HFF-Myc (cell line): Measurements from ENCODE around the gene OPN4.

ENCODE experiments used
- DNase-seq: peaks from one replicate; pipeline ENCODE4 v3.0.0-alpha.2; 2011; ENCODE audit warnings: low read depth; ENCODE audit errors: extremely low read depth
- H3K4me3 ChIP-seq: replicated peaks from 2 replicates; pipeline ENCODE4 v1.5.1; 2011; ENCODE audit warnings: low read depth, mild to moderate bottlenecking, control low read depth, low read length
- CTCF ChIP-seq: IDR thresholded peaks from 2 replicates; pipeline ENCODE4 v1.5.1; 2012; ENCODE audit warnings: mild to moderate bottlenecking, low read depth, low read length, control low read depth; ENCODE audit errors: missing control alignments

Gene OPN4

GRCh38 chr10:86685893-86686632, 31.7 kb downstream of the OPN4 start:
- no peak for TF ChIP-seq CTCF
- DNase-seq: no peak
- H3K4me3 ChIP-seq: no peak overlapping the region

GRCh38 chr10:86686972-86687371, 32.6 kb downstream of the OPN4 start:
- no peak for DNase-seq
- TF ChIP-seq CTCF: no peak
- no peak overlapping the region for H3K4me3 ChIP-seq

- no peak for TF ChIP-seq CTCF
- H3K4me3 ChIP-seq: no peak overlapping the region
- DNase-seq: no peak
These were observed 33.4 kb downstream of the OPN4 start for GRCh38 chr10:86687750-86688149.

GRCh38 chr10:86688398-86688921, 34.1 kb downstream of the OPN4 start:
- TF ChIP-seq CTCF: peak; percentile 80
- H3K4me3 ChIP-seq: no peak overlapping the region
- no peak for DNase-seq

GRCh38 chr10:86689146-86689545, 34.8 kb downstream of the OPN4 start:
- no peak for TF ChIP-seq CTCF
- no peak for DNase-seq
- H3K4me3 ChIP-seq: no peak overlapping the region

- H3K4me3 ChIP-seq: no peak overlapping the region
- no peak for TF ChIP-seq CTCF
- no peak for DNase-seq
These were observed 35.9 kb downstream of the OPN4 start for GRCh38 chr10:86690231-86690630.

- no peak overlapping the region for H3K4me3 ChIP-seq
- DNase-seq: no peak
- no peak for TF ChIP-seq CTCF
These were observed 36.3 kb downstream of the OPN4 start for GRCh38 chr10:86690657-86691084.
